B cell (primary cell): ENCODE measurements around the gene TCEANC. TPM values are rescaled to one million over a fixed set of nuclear protein-coding genes. Genes with fewer than 3 reads are reported as not detected.

Experiments used
- ATAC-seq: fragments of 200-7000 bp; cut with Tn5 transposase; one replicate; pipeline ENCODE4 v1.10.0; 2021; ENCODE audit warnings: low read depth, mild to moderate bottlenecking, moderate number of reproducible peaks, moderate library complexity
- CTCF ChIA-PET: fragments of 350-600 bp; sonication (Branson Sonifier 250); formaldehyde crosslinking; loops from one replicate; lab custom pipeline; 2021; ENCODE audit warnings: antibody characterized with exemption, inconsistent platforms; lab: Charles Lee
- POLR2A ChIA-PET: fragments of 350-600 bp; sonication (Branson Sonifier 250); formaldehyde crosslinking; loops from one replicate; lab custom pipeline; 2021; ENCODE audit warnings: antibody characterized with exemption; lab: Charles Lee
- DNase-seq: peaks from one replicate; pipeline ENCODE4 v3.0.0; 2013
- H2AFZ ChIP-seq: 2 replicates; pipeline ENCODE4 v1.6.1; 2012; ENCODE audit warnings: mild to moderate bottlenecking, low read depth, low read length; ENCODE audit not compliant: insufficient read depth, poor library complexity, severe bottlenecking
- H3K27ac ChIP-seq, 2 donors: 1 replicate in 1 of 2; 2 replicates in 1 of 2; pipeline ENCODE4 v1.5.1; 2012 to 2013; ENCODE audit warnings: low read length in 2 of 2, mild to moderate bottlenecking in 2 of 2, moderate library complexity in 1 of 2
- H3K27me3 ChIP-seq, 4 experiments: fragments of 200-600 bp in 1 of 4; sonication (generic) in 1 of 4; replicated peaks in 1 of 4; 1 replicate in 2 of 4; 2 replicates in 2 of 4; pipeline versions ENCODE4 v1.6.1 to v1.7.0; 2013 to 2016; ENCODE audit warnings: low read length in 3 of 4, mild to moderate bottlenecking in 2 of 4, mixed read lengths in 1 of 4, moderate library complexity in 1 of 4; ENCODE audit not compliant: insufficient read depth in 4 of 4, control insufficient read depth in 3 of 4; ENCODE audit errors: control extremely low read depth in 1 of 4
- H3K36me3 ChIP-seq, 2 experiments: replicated peaks in 1 of 2; 1 replicate in 1 of 2; 2 replicates in 1 of 2; pipeline versions ENCODE4 v1.6.1 to v1.7.1; 2013; ENCODE audit warnings: low read length in 1 of 2; ENCODE audit not compliant: insufficient read depth in 2 of 2, control insufficient read depth in 1 of 2; ENCODE audit errors: control extremely low read depth in 1 of 2, extremely low read depth in 1 of 2
- H3K4me1 ChIP-seq, 2 donors: fragments of 200-600 bp in 1 of 2; sonication (generic) in 1 of 2; 1 replicate in 1 of 2; 2 replicates in 1 of 2; pipeline versions ENCODE4 v1.5.1 to v1.6.1; 2013 to 2017; ENCODE audit warnings: low read length in 2 of 2; ENCODE audit not compliant: control insufficient read depth in 2 of 2, insufficient read depth in 2 of 2
- H3K4me2 ChIP-seq: replicated peaks from 2 replicates; pipeline ENCODE3; 2012; ENCODE audit warnings: mild to moderate bottlenecking, low read depth, low read length; ENCODE audit not compliant: poor library complexity, severe bottlenecking
- H3K4me3 ChIP-seq, 5 experiments: fragments of 200-600 bp in 1 of 5; sonication (generic) in 1 of 5; 1 replicate in 3 of 5; 2 replicates in 2 of 5; pipeline versions ENCODE4 v1.5.1 to v1.7.0; 2011 to 2016; ENCODE audit warnings: low read length in 4 of 5, mild to moderate bottlenecking in 4 of 5, low read depth in 2 of 5, control low read depth in 1 of 5, moderate library complexity in 1 of 5; ENCODE audit not compliant: insufficient read depth in 1 of 5; ENCODE audit errors: control extremely low read depth in 1 of 5, extremely low read depth in 1 of 5
- H3K79me2 ChIP-seq: fragments of 200-600 bp; sonication (generic); one replicate; pipeline ENCODE4 v1.6.0; 2016; ENCODE audit warnings: low read length; ENCODE audit not compliant: control insufficient read depth, insufficient read depth
- H3K9ac ChIP-seq: fragments of 200-600 bp; sonication (generic); 2 replicates; pipeline ENCODE4 v1.6.1; 2017; ENCODE audit warnings: mild to moderate bottlenecking, low read length, moderate library complexity
- H3K9me3 ChIP-seq, 3 donors: one replicate each; pipeline versions ENCODE4 v1.6.1 to v1.7.1; 2013; ENCODE audit warnings: low read length in 2 of 3; ENCODE audit not compliant: control insufficient read depth in 2 of 3, insufficient read depth in 1 of 3; ENCODE audit errors: control extremely low read depth in 1 of 3
- H4K20me1 ChIP-seq: 2 replicates; pipeline ENCODE4 v1.6.0; 2012; ENCODE audit warnings: mild to moderate bottlenecking, low read length; ENCODE audit not compliant: insufficient read depth, control insufficient read depth, poor library complexity, severe bottlenecking
- H3K27ac Mint-ChIP-seq: one replicate; pipeline ENCODE4 v1.8.0; 2021; ENCODE audit warnings: mixed read lengths
- H3K27me3 Mint-ChIP-seq: one replicate; pipeline ENCODE4 v1.8.0; 2021; ENCODE audit warnings: mixed read lengths
- H3K4me1 Mint-ChIP-seq: one replicate; pipeline ENCODE4 v1.8.0; 2021; ENCODE audit warnings: mixed read lengths
- H3K4me3 Mint-ChIP-seq: one replicate; pipeline ENCODE4 v1.8.0; 2021; ENCODE audit warnings: mixed read lengths
- H3K9me3 Mint-ChIP-seq: one replicate; pipeline ENCODE4 v1.8.0; 2022; ENCODE audit warnings: mixed read lengths; ENCODE audit not compliant: insufficient read depth
- CTCF ChIP-seq: fragments of 200-600 bp; IDR thresholded peaks from one replicate; pipeline ENCODE4 v1.8.0; 2022; ENCODE audit warnings: antibody characterized with exemption, mild to moderate bottlenecking
- EZH2 ChIP-seq: IDR thresholded peaks from 2 replicates; pipeline ENCODE4 v1.6.1; 2012; ENCODE audit warnings: borderline replicate concordance, low read depth, mild to moderate bottlenecking, moderate library complexity, low read length; ENCODE audit not compliant: insufficient read depth, poor library complexity, severe bottlenecking
- WGBS: methylation state at CpG from one replicate; pipeline ENCODE4 v1.1.5; 2013; ENCODE audit warnings: missing lambda C conversion rate; ENCODE audit not compliant: insufficient coverage; 5-methylcytosine and 5-hydroxymethylcytosine counted together
- intact Hi-C: fragments of 100-400 bp; cut with micrococcal nuclease; formaldehyde crosslinking; loops from one replicate; pipeline ENCODE4 v1.10.0; 2022
- polyA plus RNA-seq: library from polyadenylated mRNA; depleted of rRNA; stranded (reverse); fragments of >200 nt; gene quantifications from 2 replicates; pipeline ENCODE4 v1.2.3, GENCODE V29; 2012
- total RNA-seq, 2 donors: library from RNA; stranded (reverse); fragments of 120-200 nt in 1 of 2; gene quantifications; 1 replicate in 1 of 2; 2 replicates in 1 of 2; pipeline versions ENCODE4 v1.2.3 to v1.2.4, GENCODE V29; 2013 to 2022

Gene TCEANC
- total and polyA plus RNA-seq, 2 donors (not counting 1 experiment from before 2014, with no cell fraction given) = 5.5 to 10.0 TPM

DNA sequence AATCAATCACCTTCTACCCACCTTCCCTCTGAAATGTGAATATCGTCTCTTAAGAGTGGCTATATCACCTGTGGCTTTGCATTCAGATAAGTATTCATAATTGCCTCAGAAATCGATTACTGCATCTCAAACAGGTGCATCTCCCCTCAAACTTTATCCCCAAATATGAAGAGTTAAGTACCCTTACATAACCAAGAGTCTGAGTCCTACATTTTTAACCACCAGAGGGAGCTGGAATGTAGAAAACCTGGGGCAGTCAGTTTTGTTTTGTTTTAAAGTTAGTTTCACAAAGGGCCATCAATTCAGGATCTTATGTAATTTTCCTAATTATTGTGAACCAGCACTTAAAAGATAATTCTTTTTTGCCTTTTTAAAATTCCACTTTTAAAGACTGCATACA, 5.7 kb downstream of the TCEANC start:
- peak overlapping the region; percentile 61 for H3K27ac Mint-ChIP-seq
- Histone ChIP-seq H4K20me1 (no peaks in the 10 kb centered on the region), H2AFZ (no peak overlapping the region), H3K27ac (peak overlapping the region in 1 of 2 donors; percentile 25), H3K9ac (no peak overlapping the region), H3K36me3 (peaks cover 0 to 29% of the 10 kb centered on the region in 2 experiments), H3K9me3 (no peaks in the 10 kb centered on the region), H3K79me2 (peaks cover 19% of the 10 kb centered on the region), H3K27me3 (no peaks in the 10 kb centered on the region), H3K4me2 (no peak overlapping the region), H3K4me1 (peaks cover 8 to 9% of the 10 kb centered on the region in 2 donors), H3K4me3 (no peak overlapping the region)
- ChIA-PET POLR2A (interaction anchor here (0.9 kb wide), 1 partner anchor 90 kb away, joined by 3 read pairs; no protein-coding TSS in a partner anchor), CTCF (interaction anchor here (0.6 to 1.6 kb wide), 10 partner anchors 11 to 373 kb away, joined by 3 to 6 read pairs (median 4); partner anchors contain the start of gene RAB9A)
- TF ChIP-seq EZH2 (no peak), CTCF (peak; percentile 62)
- intact Hi-C loops = loop anchor here (1.0 to 2.0 kb wide), 4 partner anchors 30 to 374 kb away; partner anchors contain the start of gene RAB9A
- no peak overlapping the region for H3K4me3 Mint-ChIP-seq
- no peaks in the 10 kb centered on the region for H3K27me3 Mint-ChIP-seq
- ATAC-seq = no peak
- peaks cover 12% of the 10 kb centered on the region for H3K4me1 Mint-ChIP-seq
- peak; percentile 70 for DNase-seq
- no CpG with 5 or more reads among the region's 2 CpGs for WGBS
- H3K9me3 Mint-ChIP-seq = no peaks in the 10 kb centered on the region

- ChIA-PET POLR2A (interaction anchor here (0.7 to 0.9 kb wide), 2 partner anchors 26 to 89 kb away, joined by 3 read pairs; no protein-coding TSS in a partner anchor), CTCF (interaction anchor here (0.6 to 1.6 kb wide), 10 partner anchors 10 to 373 kb away, joined by 3 to 6 read pairs (median 4); partner anchors contain the start of gene RAB9A)
- Histone ChIP-seq H3K27ac (peak overlapping the region in 1 of 2 donors; percentile 25), H3K36me3 (peaks cover 0 to 33% of the 10 kb centered on the region in 2 experiments), H2AFZ (peak overlapping the region; percentile 3), H3K9ac (no peak overlapping the region), H3K4me1 (peaks cover 4 to 7% of the 10 kb centered on the region in 2 donors), H3K4me3 (no peak overlapping the region), H3K9me3 (no peaks in the 10 kb centered on the region), H4K20me1 (no peaks in the 10 kb centered on the region), H3K79me2 (peaks cover 19% of the 10 kb centered on the region), H3K27me3 (no peaks in the 10 kb centered on the region), H3K4me2 (no peak overlapping the region)
- DNase-seq (no peak), ATAC-seq (no peak)
- intact Hi-C loops = loop anchor here (2.0 kb wide), 2 partner anchors 30 to 194 kb away; partner anchors contain the start of gene RAB9A
- WGBS = no CpG with 5 or more reads among the region's 6 CpGs
- Mint-ChIP-seq H3K9me3 (no peaks in the 10 kb centered on the region), H3K27me3 (no peaks in the 10 kb centered on the region), H3K4me3 (no peak overlapping the region), H3K27ac (peak overlapping the region; percentile 61), H3K4me1 (peaks cover 12% of the 10 kb centered on the region)
- no peak for TF ChIP-seq CTCF
- no peak for TF ChIP-seq EZH2
Measured at GRCh38 chrX:13659063-13659462, 6.1 kb downstream of the TCEANC start.
